Measurements from ENCODE around the gene HIBCH.

The HIBCH gene

DNA sequence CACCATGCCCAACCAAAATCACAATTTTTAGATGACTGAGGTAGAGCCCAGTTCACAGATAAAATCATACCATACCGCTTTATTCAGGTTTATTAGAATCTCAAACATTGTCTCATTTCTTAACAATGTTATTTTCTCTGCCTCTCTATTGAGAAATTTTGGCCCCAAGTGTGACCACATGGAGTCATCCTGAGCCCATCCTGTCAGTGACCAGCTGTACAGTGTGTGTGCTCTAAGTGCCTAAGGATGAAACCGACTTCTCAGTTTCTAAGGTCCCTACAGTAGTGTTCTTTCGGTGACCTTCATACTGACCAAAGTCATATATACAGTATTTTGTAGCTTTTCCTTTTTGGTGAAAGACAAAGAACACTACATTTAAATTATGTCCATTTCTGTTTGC lies 133.4 kb downstream of the HIBCH start:
- TF ChIP-seq EZH2 (IDR thresholded peaks at IDR 0.05; ENCODE audit: borderline replicate concordance, low read length), result no peak
- TF ChIP-seq CTCF (IDR thresholded peaks at IDR 0.05; ENCODE audit: low read length), result no peak
- no peaks in the 10 kb centered on the region for H3K79me2 ChIP-seq (ENCODE audit: insufficient read depth, low read length)

GRCh38 chr2:190185380-190185779 lies 134.2 kb downstream of the HIBCH start:
- Histone ChIP-seq H3K79me2 (ENCODE audit: insufficient read depth, low read length) (no peaks in the 10 kb centered on the region), H3K4me1 (ENCODE audit: insufficient read depth, low read length, severe bottlenecking) (peaks cover 6% of the 10 kb centered on the region), H3K4me2 (ENCODE audit: low read length) (no peak overlapping the region), H3K9me2 (ENCODE audit: low read depth, low read length) (no peaks in the 10 kb centered on the region), H3K27ac (ENCODE audit: low read depth, low read length, poor library complexity, severe bottlenecking) (no peak overlapping the region), H3K9ac (ENCODE audit: low read length) (no peak overlapping the region), H3K36me3 (ENCODE audit: insufficient read depth, low read length) (no peaks in the 10 kb centered on the region), H3F3A (ENCODE audit: insufficient read depth, low read length) (no peaks in the 10 kb centered on the region), H3K27me3 (ENCODE audit: insufficient read depth, low read length) (no peaks in the 10 kb centered on the region), H3K4me3 (ENCODE audit: low read depth, low read length, poor library complexity, severe bottlenecking) (no peak overlapping the region), H2AFZ (ENCODE audit: low read length) (no peak overlapping the region), H4K20me1 (ENCODE audit: insufficient read depth, low read length) (no peaks in the 10 kb centered on the region), H3K9me3 (ENCODE audit: low read length) (no peaks in the 10 kb centered on the region)
- TF ChIP-seq EZH2 (IDR thresholded peaks at IDR 0.05; ENCODE audit: borderline replicate concordance, low read length) (no peak), CTCF (IDR thresholded peaks at IDR 0.05; ENCODE audit: low read length) (no peak)

More for the DNA sequence above, 133.4 kb downstream of the HIBCH start:
- Histone ChIP-seq H3K27ac (ENCODE audit: low read depth, low read length, poor library complexity, severe bottlenecking) (no peak overlapping the region), H3K27me3 (ENCODE audit: insufficient read depth, low read length) (no peaks in the 10 kb centered on the region), H3K9me3 (ENCODE audit: low read length) (no peaks in the 10 kb centered on the region), H3K36me3 (ENCODE audit: insufficient read depth, low read length) (no peaks in the 10 kb centered on the region), H3K9ac (ENCODE audit: low read length) (no peak overlapping the region), H3K4me1 (ENCODE audit: insufficient read depth, low read length, severe bottlenecking) (peaks cover 5% of the 10 kb centered on the region), H4K20me1 (ENCODE audit: insufficient read depth, low read length) (no peaks in the 10 kb centered on the region), H3K4me2 (ENCODE audit: low read length) (no peak overlapping the region), H3K4me3 (ENCODE audit: low read depth, low read length, poor library complexity, severe bottlenecking) (no peak overlapping the region), H3K9me2 (ENCODE audit: low read depth, low read length) (no peaks in the 10 kb centered on the region), H2AFZ (ENCODE audit: low read length) (no peak overlapping the region), H3F3A (ENCODE audit: insufficient read depth, low read length) (no peaks in the 10 kb centered on the region)

DNA sequence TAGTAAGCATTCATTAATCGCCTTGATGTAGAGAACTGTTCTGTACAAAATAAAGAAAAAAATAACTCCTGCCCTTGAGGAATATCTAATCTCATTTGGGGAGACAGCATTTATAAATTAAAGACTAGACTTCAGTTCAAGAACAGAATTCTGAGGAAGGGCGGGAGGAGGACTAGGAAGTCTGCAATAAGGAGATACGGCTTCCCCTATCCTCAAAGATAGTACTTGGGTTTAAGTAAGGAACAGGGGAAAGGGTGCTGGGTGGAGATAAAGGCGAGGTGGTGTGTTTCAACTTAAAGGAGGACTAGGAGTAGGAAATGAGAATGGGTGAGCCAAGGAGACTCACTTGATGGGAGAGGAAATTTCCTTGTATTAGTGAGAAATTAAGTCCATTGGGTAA lies 135.2 kb downstream of the HIBCH start:
- no peaks in the 10 kb centered on the region for H3K79me2 ChIP-seq (ENCODE audit: insufficient read depth, low read length)
- no peak overlapping the region for H2AFZ ChIP-seq (ENCODE audit: low read length)

More for the DNA sequence above, 135.2 kb downstream of the HIBCH start:
- no peak overlapping the region for H3K9ac ChIP-seq (ENCODE audit: low read length)
- no peak overlapping the region for H3K27ac ChIP-seq (ENCODE audit: low read depth, low read length, poor library complexity, severe bottlenecking)
- no peak for TF ChIP-seq EZH2 (IDR thresholded peaks at IDR 0.05; ENCODE audit: borderline replicate concordance, low read length)
- TF ChIP-seq CTCF (IDR thresholded peaks at IDR 0.05; ENCODE audit: low read length), result no peak
- no peaks in the 10 kb centered on the region for H3K9me3 ChIP-seq (ENCODE audit: low read length)
- H3K4me1 ChIP-seq (ENCODE audit: insufficient read depth, low read length, severe bottlenecking), result peaks cover 11% of the 10 kb centered on the region
- H3K9me2 ChIP-seq (ENCODE audit: low read depth, low read length), result no peaks in the 10 kb centered on the region
- H3F3A ChIP-seq (ENCODE audit: insufficient read depth, low read length), result no peaks in the 10 kb centered on the region
- no peaks in the 10 kb centered on the region for H3K27me3 ChIP-seq (ENCODE audit: insufficient read depth, low read length)
- H3K4me3 ChIP-seq (ENCODE audit: low read depth, low read length, poor library complexity, severe bottlenecking), result no peak overlapping the region
- H4K20me1 ChIP-seq (ENCODE audit: insufficient read depth, low read length), result no peaks in the 10 kb centered on the region
- no peaks in the 10 kb centered on the region for H3K36me3 ChIP-seq (ENCODE audit: insufficient read depth, low read length)
- no peak overlapping the region for H3K4me2 ChIP-seq (ENCODE audit: low read length)
